ENCODE data around the gene RNU11.
"Not testable (repeated sequence)": the region's sequence is repeated elsewhere in the genome, so short reads cannot be mapped to it uniquely, and the experiment has no call there.

Gene RNU11

DNA sequence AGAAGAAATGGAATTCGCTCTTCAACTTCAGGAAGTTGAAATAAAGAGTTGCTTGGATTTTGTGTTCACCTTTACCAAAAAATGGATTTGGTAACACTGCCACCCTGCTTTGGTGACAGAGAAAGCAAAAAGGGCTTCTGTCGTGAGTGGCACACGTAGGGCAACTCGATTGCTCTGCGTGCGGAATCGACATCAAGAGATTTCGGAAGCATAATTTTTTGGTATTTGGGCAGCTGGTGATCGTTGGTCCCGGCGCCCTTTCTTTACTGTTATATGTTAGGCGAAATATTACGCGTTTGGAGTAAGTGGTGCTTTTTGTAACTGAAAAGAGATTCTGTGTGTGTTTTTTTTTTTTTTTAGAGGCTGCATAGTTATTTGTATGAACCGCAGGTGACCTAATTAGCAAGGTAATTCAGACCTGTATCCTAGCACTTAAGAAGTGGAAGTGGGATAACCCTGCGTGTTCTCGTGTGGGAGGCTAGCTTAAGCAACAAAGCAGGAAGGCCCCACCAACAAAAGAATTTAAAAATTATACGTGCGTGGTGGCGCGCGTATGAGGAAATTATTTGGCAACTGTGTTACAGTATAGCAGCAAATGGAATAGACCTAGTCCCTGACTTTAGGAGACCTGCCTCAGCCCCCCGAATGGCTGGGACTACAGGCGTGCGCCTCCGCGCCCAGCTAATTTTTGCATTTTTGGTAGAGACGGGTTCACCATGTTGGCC is at the start of gene RNU11:
Gene RNU11 (plus strand): TSS at position 127 of the 725 bp plus-strand sequence.
- Mint-ChIP-seq H3K4me3 (peak within 1 kb of the TSS; percentile 87), H3K27ac (peak within 1 kb of the TSS; percentile 99), H3K36me3 (no peaks in the 10 kb centered on the region), H3K27me3 (no peaks in the 10 kb centered on the region), H3K4me1 (ENCODE audit: low read depth) (peaks cover 33% of the 10 kb centered on the region), H3K9me3 (ENCODE audit: low read depth) (no peaks in the 10 kb centered on the region)

DNA sequence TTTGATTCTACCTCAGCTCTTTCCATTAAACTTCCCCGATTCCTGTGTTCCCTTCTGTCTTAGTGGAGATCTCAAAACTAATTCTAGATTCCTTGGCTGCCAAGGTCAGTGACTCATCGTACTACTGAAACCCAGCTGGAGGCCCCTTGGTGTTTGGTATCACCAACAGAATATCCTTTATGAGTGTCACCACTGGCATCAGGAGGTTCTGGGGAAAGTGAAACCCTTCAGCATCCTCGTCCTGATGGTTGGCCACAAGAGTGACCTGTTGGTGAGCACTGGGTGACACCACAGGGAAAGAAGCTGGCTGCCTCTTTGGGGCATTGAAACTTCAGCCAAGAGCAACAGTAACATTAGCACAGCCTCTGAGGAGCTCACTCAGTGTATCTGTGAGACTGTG is 46.7 kb upstream of the RNU11 start:
- H3K27ac Mint-ChIP-seq = no peak overlapping the region
- H3K4me3 Mint-ChIP-seq = no peak overlapping the region
- H3K9me3 Mint-ChIP-seq (ENCODE audit: low read depth) = no peaks in the 10 kb centered on the region
- no peaks in the 10 kb centered on the region for H3K27me3 Mint-ChIP-seq
- peaks cover 2% of the 10 kb centered on the region for H3K4me1 Mint-ChIP-seq (ENCODE audit: low read depth)
- peaks cover 5% of the 10 kb centered on the region for H3K36me3 Mint-ChIP-seq

DNA sequence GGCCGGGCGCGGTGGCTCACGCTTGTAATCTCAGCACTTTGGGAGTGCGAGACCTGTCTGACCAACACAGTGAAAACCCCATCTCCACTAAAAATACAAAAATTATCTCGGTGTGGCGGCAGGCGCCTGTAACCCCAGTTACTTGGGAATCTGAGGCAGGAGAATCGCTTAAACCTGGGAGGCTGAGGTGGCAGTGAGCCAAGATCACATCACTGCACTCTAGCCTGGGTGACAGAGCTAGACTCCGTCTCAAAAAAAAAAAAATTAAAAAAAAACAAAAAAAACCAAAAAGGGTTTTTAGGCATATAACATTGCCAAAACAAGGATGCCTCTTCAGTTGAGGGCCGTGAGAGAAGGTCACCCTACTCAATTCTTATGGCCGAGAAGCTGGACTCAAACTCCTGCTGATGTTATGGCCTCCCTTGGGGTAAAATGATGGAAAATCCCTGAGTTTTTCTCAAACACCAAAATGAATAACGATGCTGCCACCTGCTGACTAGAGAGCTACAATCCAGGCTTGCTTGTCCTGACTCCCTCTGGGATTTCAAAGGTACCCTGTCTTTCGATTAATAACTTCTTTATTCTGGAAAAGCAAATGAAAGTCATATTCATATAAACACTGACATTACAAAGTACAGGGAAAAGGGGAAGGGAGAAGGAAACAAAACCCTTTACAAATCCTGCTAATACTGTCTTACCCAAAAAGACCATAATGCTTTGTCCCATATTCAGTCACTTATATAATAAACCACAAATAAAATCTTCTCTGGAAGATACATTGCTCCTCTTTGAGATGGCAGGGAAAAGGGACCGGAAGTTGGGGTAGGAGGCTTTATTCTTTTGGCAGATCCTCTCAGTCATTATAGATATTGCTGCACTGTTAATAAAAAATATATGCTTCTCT is 45.6 kb upstream of the RNU11 start:
- peaks cover 5% of the 10 kb centered on the region for H3K36me3 Mint-ChIP-seq
- no peaks in the 10 kb centered on the region for H3K27me3 Mint-ChIP-seq
- peaks cover 2% of the 10 kb centered on the region for H3K4me1 Mint-ChIP-seq (ENCODE audit: low read depth)
- no peak overlapping the region for H3K4me3 Mint-ChIP-seq
- H3K27ac Mint-ChIP-seq = no peak overlapping the region
- H3K9me3 Mint-ChIP-seq (ENCODE audit: low read depth) = no peaks in the 10 kb centered on the region

GRCh38 chr1:28604411-28604810 is 44.0 kb upstream of the RNU11 start:
- Mint-ChIP-seq H3K4me1 (ENCODE audit: low read depth) (peaks cover 2% of the 10 kb centered on the region), H3K9me3 (ENCODE audit: low read depth) (no peaks in the 10 kb centered on the region), H3K27me3 (no peaks in the 10 kb centered on the region), H3K27ac (no peak overlapping the region), H3K4me3 (no peak overlapping the region), H3K36me3 (peaks cover 5% of the 10 kb centered on the region)

GRCh38 chr1:28604962-28605361 is 43.4 kb upstream of the RNU11 start:
- no peaks in the 10 kb centered on the region for H3K9me3 Mint-ChIP-seq (ENCODE audit: low read depth)
- H3K27ac Mint-ChIP-seq = no peak overlapping the region
- H3K36me3 Mint-ChIP-seq = peaks cover 5% of the 10 kb centered on the region
- no peaks in the 10 kb centered on the region for H3K27me3 Mint-ChIP-seq
- H3K4me3 Mint-ChIP-seq = no peak overlapping the region
- peaks cover 2% of the 10 kb centered on the region for H3K4me1 Mint-ChIP-seq (ENCODE audit: low read depth)

DNA sequence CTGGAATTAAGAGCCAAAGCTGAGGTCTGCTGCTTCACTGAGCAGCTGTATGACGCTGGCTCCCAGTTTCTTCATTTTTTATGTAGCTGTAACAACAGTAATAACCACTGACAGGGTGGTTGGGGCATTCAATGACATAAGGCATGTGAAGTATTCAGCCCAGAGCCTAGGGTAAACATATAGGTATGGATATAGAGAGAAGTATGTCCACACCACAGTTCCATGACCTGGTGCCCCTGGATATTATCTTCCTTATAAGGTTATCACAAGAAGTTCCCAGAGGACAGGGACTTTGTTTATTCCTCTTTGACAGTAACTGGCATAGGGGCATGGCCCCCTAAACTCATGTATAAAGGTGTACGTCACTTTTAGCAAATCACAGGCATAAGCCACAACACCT is 41.6 kb upstream of the RNU11 start:
- Mint-ChIP-seq H3K9me3 (ENCODE audit: low read depth) (no peaks in the 10 kb centered on the region), H3K36me3 (peaks cover 4% of the 10 kb centered on the region), H3K4me3 (no peak overlapping the region), H3K4me1 (ENCODE audit: low read depth) (no peaks in the 10 kb centered on the region), H3K27me3 (no peaks in the 10 kb centered on the region), H3K27ac (no peak overlapping the region)

DNA sequence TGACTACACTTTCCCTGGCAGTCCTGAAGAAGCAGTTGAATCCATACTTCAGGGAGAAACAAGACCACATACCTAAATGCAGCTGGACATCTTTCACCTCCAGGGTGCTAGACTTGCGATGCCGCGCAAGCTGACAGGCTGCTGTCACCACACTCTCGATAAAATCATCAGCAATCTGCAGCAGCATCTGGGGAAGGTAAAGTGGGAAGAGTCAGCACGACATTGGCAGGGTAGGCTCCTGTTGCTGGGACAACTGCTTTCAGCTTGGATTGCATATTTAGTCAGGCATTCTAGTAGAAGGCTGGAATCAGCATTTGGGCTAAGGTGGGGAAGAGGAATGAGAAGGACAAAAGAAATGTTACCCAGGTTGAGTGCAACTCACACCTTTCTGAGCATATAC is 35.2 kb upstream of the RNU11 start:
- H3K27me3 Mint-ChIP-seq = no peaks in the 10 kb centered on the region

GRCh38 chr1:28631713-28632112 is 16.7 kb upstream of the RNU11 start:
- Mint-ChIP-seq H3K9me3 (ENCODE audit: low read depth) (no peaks in the 10 kb centered on the region), H3K36me3 (peaks cover 5% of the 10 kb centered on the region), H3K4me1 (ENCODE audit: low read depth) (peaks cover 10% of the 10 kb centered on the region), H3K4me3 (no peak overlapping the region), H3K27me3 (no peaks in the 10 kb centered on the region), H3K27ac (no peak overlapping the region)

More for the DNA sequence above, 35.2 kb upstream of the RNU11 start:
- Mint-ChIP-seq H3K27ac (no peak overlapping the region), H3K4me3 (no peak overlapping the region), H3K36me3 (peaks cover 15% of the 10 kb centered on the region), H3K4me1 (ENCODE audit: low read depth) (no peaks in the 10 kb centered on the region), H3K9me3 (ENCODE audit: low read depth) (no peaks in the 10 kb centered on the region)

- Mint-ChIP-seq H3K36me3 (peaks cover 5% of the 10 kb centered on the region), H3K9me3 (ENCODE audit: low read depth) (no peaks in the 10 kb centered on the region), H3K4me1 (ENCODE audit: low read depth) (peaks cover 13% of the 10 kb centered on the region), H3K27ac (no peak overlapping the region), H3K4me3 (no peak overlapping the region), H3K27me3 (no peaks in the 10 kb centered on the region)
Measured at GRCh38 chr1:28632560-28632959, 15.8 kb upstream of the RNU11 start.

- Mint-ChIP-seq H3K36me3 (peaks cover 2% of the 10 kb centered on the region), H3K4me3 (peak overlapping the region; percentile 100), H3K9me3 (ENCODE audit: low read depth) (no peaks in the 10 kb centered on the region), H3K27ac (no peak overlapping the region), H3K4me1 (ENCODE audit: low read depth) (peaks cover 55% of the 10 kb centered on the region), H3K27me3 (no peaks in the 10 kb centered on the region)
Measured at GRCh38 chr1:28640766-28641165, 7.6 kb upstream of the RNU11 start.

DNA sequence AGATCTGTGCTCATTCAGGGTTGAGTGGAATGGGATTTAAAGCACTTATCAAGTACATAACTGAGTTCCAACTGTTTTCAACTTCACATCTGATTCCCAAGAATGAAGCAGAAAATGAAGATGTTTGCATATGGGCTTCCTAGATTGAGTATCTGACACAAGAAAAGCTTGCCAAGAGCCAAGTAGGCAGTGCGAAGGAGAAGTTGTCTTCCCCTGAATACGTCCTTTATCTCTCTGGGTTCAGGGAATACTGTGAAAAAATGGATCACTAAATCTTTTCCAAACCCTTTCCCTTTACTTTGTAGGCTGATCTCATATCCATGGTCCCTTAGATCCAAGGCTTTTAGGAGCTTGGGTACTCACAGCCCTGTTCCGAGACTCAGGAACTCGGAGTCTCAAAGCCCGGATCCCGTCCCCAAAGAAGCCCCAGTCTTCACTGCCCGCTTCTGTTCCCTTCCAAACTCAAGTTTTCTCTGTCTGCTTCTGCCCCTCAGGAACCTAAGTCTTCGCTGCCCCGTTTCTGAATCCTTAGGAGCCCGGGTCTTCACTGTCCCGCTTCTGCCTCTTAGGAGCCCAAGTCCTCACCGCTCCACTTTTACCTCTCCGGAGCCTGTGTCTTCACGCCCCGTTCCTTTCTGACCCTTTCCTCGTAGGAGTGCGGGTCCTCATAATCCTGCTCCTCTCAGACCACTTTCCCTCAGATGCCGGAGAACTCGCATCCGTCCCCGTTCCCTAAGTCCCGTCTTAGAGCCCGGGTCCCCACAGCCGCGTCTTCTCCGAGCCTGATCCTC is 6.1 kb upstream of the RNU11 start:
- Mint-ChIP-seq H3K4me1 (ENCODE audit: low read depth) (peaks cover 52% of the 10 kb centered on the region), H3K9me3 (ENCODE audit: low read depth) (no peaks in the 10 kb centered on the region), H3K4me3 (peak overlapping the region; percentile 100), H3K27me3 (no peaks in the 10 kb centered on the region), H3K27ac (peak overlapping the region; percentile 100), H3K36me3 (peaks cover 2% of the 10 kb centered on the region)

DNA sequence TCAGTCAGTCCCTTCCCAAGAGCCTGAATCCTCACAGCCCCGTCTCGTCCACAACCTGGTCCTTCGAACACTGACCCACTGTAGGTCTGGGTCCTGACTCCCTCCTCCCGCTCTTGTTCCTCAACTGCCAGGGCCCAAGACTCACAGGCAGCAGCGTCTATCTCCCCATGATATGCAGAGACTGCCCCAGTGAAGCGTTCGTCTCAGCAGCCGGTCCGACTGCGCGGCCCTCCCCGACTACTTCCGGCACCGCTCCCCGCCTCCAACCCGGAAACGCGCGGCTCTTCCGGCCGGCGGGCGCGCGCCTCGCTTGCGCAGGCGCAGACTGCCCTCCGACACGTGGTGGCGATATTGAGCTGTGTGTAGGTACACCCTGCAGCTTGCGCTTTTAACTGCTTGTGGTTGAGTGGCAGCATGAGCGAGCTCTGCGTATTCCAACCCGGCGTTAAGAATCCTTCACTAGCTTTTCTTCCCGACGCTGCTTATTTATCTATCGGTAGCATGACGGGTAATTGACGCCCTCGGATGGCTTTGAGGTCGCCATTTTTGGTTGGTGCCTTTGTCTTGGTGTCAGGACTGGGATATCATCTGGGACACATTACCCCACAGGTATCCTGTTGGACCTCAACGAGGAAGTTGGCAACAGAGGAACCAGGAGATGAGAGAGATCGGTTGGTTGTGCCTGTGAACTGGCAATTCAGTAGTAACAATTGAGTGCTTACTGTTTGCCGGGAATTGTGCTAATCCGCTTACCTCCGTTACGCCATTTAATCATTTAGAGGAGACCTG is 5.4 kb upstream of the RNU11 start, which contains the start of gene TAF12:
Gene TAF12 (minus strand): TSS at position 221 of the 789 bp plus-strand sequence. CDS start 20,986 bp downstream, outside the sequence.
- H3K9me3 Mint-ChIP-seq (ENCODE audit: low read depth) = no peaks in the 10 kb centered on the region
- peaks cover 59% of the 10 kb centered on the region for H3K4me1 Mint-ChIP-seq (ENCODE audit: low read depth)
- H3K4me3 Mint-ChIP-seq = peak within 1 kb of the TSS; percentile 100
- peak within 1 kb of the TSS; percentile 100 for H3K27ac Mint-ChIP-seq
- no peaks in the 10 kb centered on the region for H3K27me3 Mint-ChIP-seq
- peaks cover 2% of the 10 kb centered on the region for H3K36me3 Mint-ChIP-seq

GRCh38 chr1:28644494-28644893 is 3.9 kb upstream of the RNU11 start:
- Mint-ChIP-seq H3K4me3 (peak overlapping the region; percentile 100), H3K27me3 (no peaks in the 10 kb centered on the region), H3K36me3 (peaks cover 2% of the 10 kb centered on the region), H3K4me1 (ENCODE audit: low read depth) (peaks cover 67% of the 10 kb centered on the region), H3K27ac (peak overlapping the region; percentile 100), H3K9me3 (ENCODE audit: low read depth) (no peaks in the 10 kb centered on the region)

- not testable (repeated sequence) for H3K27me3 Mint-ChIP-seq; H3K9me3 Mint-ChIP-seq (ENCODE audit: low read depth); H3K36me3 Mint-ChIP-seq; H3K4me3 Mint-ChIP-seq
- H3K4me1 Mint-ChIP-seq (ENCODE audit: low read depth) = peaks cover 60% of the 10 kb centered on the region
- H3K27ac Mint-ChIP-seq = peak overlapping the region; percentile 80
Measured at GRCh38 chr1:28645406-28645805, 3.0 kb upstream of the RNU11 start.
